HTR-8/SVneo (cell line): ENCODE data around the gene PARD6G.

Source experiments
- DNase-seq: peaks from one replicate; pipeline ENCODE4 v3.0.0; 2011; ENCODE audit warnings: low spot score, mixed read lengths; ENCODE audit not compliant: insufficient read length
- FAIRE-seq: peaks from 2 replicates; lab custom pipeline; 2011; peaks lifted over from hg19 to GRCh38; lab: Jason Lieb, UNC

The PARD6G gene

DNA sequence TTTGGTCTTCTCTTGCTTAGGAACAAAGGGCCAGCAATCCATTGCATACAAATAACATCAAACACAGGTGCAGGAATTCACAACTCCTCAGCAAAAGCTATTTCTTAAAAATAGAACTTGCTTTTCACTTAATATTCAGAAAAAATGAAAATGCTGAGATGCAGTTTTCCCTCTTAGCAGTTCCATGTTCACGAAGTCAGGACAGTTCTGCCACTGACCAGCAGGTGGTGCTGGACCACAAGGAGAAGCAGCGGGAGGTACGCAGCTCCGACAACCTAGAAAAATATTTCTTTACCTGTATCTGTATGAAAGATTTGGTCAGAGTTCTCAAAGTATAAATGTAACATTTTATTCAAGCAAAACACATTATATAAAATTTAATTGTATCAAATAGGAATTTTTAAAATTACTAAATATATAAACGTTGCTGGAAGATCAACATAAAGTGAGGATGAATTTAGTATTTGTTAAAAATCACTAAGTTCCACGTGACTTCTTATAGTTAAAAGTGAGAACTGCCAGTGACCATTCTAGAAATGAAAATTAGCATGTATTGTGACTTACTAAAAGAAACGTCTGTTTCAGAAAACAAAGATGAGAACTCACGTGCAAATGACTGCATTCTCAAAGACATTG lies 89.5 kb downstream of the PARD6G start:
- peak; percentile 30 for DNase-seq
- peak; percentile 72 for FAIRE-seq

GRCh38 chr18:80154293-80154692 lies 93.0 kb downstream of the PARD6G start:
- FAIRE-seq (no peak), DNase-seq (peak; percentile 7)

- DNase-seq (no peak), FAIRE-seq (no peak)
These were observed 97.6 kb downstream of the PARD6G start for GRCh38 chr18:80149667-80150066.

GRCh38 chr18:80148326-80149199 lies 98.8 kb downstream of the PARD6G start:
- DNase-seq (no peak), FAIRE-seq (no peak)

DNA sequence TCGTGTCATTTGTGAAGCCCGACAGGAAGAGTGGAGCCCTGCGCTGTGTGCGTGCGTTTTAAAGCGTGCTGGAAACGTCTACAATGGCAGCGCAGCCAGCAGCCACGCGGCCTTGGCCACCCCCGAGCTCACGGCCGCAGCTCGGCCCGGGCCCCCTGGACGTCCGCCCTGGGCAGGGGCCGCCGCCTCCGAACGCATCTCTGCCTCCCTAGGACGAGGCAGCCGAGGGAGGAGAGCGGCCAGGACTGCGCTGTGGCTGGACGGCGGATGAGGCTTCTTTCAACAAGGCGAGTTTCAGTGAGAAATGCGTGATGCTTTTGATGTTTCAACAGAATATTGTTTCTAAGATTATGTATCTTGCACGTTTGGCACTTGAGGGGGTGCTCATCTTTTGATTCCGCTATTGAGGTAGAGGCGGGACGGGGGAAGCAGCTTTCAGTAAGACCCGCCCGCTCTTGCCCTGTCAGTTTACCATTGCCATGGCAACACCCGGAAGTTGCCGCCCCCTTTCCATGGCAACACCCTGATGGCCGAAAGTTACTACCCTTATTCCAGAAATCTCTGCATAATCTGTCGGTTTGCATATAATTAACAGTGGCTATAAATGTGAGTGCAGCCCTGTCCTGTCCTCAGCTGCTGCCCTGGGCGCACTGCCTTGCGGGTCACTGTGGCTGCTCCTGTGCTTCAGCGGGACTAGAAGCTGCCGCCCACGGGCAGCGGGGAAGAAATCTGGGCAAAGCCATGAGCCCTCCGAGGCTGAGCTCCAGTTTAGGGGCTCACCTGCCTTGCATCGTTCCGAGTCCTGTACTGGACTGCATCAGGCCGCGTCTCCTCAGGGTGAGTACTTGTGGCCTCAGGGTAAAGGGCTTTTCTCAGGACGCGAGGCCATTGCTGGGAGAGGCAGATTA lies 99.6 kb downstream of the PARD6G start:
- FAIRE-seq, result no peak
- peak; percentile 65 for DNase-seq

DNA sequence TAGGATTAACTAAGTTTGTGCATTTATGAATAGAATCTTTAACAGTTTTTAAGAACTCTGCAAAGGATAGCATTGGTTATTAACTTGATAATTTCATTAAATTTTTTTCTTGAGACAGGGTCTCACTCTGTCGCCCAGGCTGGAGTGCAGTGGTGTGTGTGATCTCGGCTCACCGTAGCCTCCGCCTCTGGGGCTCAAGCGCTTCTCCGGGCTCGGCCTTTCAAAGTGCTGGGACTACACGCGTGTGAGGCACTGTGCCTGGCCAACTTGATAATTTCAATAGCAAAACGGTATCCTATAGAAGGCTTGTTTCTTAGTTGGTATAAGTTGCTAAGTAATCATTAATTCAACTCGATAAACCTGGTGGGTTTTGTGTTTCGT lies 100.3 kb downstream of the PARD6G start:
- no peak for DNase-seq
- no peak for FAIRE-seq

DNA sequence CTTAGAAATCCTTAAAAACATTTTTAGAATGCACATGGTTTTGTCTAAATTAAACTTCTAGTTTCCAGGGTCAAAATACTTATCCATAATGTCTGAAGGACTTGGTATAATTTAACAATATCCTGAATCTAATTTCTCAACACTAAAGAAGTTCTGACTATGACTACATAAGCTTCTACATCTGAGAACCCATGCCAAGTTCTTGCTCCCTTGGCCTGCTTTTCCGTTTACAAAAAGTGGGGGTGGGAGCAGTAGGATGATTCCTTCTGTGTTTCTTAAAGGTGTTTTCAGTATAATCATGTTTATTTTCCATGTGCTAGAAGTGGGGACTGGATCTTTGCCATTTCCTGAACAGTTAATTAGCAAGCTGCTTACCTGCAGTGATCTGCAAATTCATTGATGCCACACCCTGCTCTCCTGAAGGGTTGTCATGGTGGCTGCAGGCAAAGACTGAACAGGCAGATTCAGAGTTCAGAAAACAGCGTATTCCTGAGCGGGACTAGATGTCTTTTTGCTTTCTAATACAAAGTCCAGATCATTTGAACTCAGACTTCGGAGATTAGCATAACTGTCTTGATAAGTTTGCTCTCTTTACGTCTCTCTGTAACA lies 102.0 kb downstream of the PARD6G start:
- FAIRE-seq (no peak), DNase-seq (no peak)

GRCh38 chr18:80143881-80144280 lies 103.4 kb downstream of the PARD6G start:
- no peak for FAIRE-seq

DNA sequence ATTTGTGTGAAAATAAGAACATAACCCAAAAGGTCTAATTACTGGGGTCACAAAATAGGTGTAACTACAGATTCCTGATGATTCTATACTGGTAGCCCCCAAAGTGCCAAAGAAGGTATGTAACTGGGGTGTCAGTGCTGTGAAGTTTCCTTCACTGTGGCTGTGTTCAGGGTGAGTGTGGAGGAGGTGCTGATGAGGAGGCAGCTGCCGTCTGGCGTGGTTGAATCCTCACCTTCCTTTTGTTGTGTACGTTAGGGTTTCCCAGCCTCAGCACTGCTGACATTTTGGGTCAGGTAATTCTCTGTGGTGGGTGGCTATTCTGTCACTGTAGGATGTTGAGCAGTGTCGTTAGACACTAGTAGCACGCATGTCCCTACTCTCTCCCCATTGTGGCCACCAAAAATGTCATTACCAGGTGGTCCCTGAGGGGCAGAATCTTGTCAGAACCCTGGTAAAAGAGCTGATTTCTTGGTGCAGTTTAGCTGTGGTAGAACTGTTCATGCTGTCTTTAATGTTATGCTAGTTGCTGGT lies 106.8 kb downstream of the PARD6G start:
- DNase-seq (no peak), FAIRE-seq (no peak)

More at GRCh38 chr18:80143881-80144280, 103.4 kb downstream of the PARD6G start:
- no peak for DNase-seq

DNA sequence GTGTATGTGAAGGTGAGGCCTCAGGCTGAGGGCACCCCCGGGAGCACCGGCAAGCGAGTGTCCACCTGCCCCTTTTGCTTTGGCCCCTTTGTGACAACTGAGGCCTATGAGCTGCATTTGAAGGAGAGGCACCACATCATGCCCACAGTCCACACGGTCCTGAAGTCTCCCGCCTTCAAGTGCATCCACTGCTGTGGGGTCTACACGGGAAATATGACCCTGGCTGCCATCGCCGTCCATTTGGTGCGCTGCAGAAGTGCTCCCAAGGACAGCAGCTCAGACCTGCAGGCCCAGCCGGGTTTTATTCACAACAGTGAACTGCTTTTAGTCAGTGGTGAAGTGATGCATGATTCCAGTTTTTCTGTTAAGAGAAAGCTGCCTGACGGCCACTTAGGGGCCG lies 109.3 kb downstream of the PARD6G start:
- no peak for DNase-seq
- no peak for FAIRE-seq

DNA sequence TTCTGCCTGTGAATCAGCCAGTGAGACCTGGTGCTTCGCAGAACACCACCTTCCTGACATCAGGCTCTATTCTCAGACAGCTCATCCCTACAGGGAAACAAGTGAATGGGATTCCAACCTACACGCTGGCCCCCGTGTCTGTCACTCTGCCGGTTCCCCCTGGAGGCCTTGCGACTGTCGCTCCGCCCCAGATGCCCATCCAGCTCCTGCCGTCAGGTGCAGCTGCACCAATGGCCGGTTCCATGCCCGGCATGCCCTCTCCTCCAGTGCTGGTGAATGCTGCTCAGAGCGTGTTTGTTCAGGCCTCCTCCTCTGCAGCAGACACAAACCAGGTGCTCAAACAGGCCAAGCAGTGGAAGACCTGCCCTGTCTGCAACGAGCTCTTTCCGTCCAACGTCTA lies 110.2 kb downstream of the PARD6G start:
- FAIRE-seq (no peak), DNase-seq (no peak)

DNA sequence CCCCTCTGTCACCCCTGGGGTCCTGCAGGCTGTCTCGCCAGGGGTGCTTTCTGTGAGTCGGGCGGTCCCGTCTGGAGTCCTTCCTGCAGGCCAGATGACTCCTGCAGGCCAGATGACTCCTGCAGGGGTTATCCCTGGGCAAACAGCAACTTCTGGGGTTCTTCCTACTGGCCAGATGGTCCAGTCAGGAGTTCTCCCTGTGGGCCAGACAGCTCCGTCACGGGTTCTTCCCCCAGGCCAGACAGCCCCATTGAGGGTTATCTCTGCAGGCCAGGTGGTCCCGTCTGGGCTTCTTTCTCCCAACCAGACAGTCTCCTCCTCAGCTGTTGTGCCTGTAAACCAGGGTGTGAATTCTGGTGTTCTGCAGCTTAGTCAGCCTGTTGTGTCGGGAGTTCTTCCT lies 110.6 kb downstream of the PARD6G start:
- DNase-seq, result no peak
- no peak for FAIRE-seq

GRCh38 chr18:80135136-80135535 lies 112.2 kb downstream of the PARD6G start:
- DNase-seq (no peak), FAIRE-seq (no peak)

DNA sequence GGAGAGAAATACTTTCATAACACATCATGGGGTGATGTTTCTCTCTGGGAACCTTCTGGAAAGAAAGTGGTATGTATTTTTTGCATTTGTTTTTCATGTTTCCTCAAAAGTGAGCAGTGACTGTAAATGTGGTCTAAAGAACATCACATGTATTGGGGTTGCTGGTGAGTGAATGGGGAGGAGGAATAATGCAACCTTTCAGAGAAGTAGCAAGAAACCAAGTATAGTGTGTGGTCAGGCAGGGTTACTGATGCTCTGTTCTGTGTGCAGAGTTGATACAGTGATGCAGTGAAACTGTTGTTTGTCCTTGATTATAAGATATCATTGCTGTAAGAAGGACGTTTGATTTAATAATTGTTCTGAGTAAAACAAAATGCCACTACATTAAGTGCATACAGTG lies 114.2 kb downstream of the PARD6G start:
- no peak for FAIRE-seq
- no peak for DNase-seq

DNA sequence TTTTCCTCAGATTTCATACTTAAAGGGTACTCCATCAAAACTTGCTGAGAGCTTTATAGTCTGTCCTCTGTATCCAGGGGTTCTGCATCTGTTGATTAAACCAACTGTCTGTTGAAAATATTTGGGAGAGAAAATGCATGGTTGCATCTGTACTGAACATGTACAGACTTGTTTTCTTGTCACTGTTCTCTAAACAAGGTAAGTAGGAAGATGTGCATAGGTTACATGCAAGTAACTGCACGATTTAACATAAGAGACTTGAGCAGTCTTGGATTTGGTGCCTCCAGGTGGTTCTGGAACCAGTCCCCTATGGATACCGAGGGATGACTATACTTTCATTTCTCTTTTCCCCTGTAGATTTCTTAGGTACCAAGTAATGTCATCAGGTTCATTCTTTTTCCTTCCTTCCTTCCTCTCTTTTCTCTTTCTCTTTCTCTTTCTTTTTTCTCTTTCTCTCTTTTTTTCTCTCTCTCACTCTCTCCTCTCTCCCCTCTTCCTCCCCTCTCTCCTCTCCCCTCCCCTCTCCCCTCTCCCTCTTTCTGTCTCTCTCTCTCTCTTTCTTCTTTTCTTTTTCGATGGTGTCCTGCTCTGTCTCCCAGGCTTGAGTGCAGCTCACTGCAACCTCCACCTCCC lies 115.0 kb downstream of the PARD6G start:
- no peak for DNase-seq
- no peak for FAIRE-seq

DNA sequence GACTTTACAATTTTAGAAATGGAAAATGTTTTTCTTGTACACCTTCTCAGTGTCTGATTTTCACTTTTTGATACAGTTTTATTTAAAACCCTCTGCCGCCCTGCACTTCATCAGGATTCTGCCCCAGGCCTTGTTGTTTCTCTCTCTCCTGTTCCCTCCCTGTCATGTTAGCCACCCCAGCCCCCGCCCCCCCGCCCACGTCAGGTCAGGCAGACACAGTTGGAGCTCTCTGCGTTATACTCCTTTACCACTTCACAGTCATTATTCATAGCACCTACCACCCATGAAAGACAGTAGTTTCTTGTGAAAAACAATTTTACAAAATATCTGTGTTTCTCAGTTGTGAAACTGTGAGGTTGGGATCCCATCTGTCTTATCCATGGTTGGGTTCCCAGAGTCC lies 116.8 kb downstream of the PARD6G start:
- FAIRE-seq (no peak), DNase-seq (no peak)

- FAIRE-seq (no peak), DNase-seq (no peak)
These were observed 117.5 kb downstream of the PARD6G start for GRCh38 chr18:80129672-80130367.

DNA sequence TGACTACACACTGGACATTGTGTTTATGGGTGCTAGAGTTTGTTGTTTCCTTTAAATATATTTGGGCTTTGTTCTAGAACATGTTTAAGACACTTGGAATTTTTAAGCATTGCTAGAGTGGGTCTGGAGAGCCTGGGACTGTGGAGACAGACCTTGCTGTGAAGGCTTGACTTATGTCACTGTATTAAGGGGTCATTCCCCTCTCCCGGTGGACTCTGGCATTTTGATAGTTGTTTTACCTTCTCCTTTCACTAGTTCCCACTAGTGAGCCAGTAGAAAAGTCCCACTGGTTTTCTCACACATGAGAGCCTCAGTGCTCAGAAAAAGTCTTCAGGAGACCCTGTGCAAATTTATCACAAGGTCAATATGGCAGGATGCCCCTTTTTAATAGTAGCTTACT lies 119.7 kb downstream of the PARD6G start:
- FAIRE-seq (no peak), DNase-seq (no peak)

DNA sequence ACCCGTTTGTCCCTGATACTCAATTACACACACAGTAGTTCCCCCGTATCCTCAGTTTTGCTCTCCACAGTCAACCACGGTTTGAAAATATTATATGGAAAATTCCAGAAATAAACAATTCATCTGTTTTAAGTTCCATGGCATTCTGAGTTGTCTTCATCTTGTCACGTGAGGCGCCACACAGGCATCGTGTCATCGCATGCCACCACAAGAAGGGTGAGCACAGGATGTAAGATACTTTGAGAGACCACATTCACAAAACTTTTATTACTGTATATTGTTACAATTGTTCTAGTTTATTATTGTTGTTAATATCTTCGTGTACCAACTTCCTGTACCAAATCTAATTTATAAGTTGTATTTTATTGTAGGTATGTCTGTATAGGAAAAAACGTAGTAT lies 120.5 kb downstream of the PARD6G start:
- FAIRE-seq (no peak), DNase-seq (no peak)
